Skin of body (tissue), 2 donors: ENCODE results near the gene RANBP17. TPM values are rescaled to one million over a fixed set of nuclear protein-coding genes. Genes with fewer than 3 reads are reported as not detected.
A peak's percentile ranks its signal among the peaks of the same experiment; 100 is the strongest.

Experiments used
- DNase-seq: peaks from one replicate; lab custom pipeline; 2025; lab: John Stamatoyannopoulos, UW
- total RNA-seq: library from RNA; depleted of rRNA; stranded (reverse); fragments of >200 nt; gene quantifications from one replicate; pipeline ENCODE4 v1.2.3, GENCODE V29; 2014

The RANBP17 gene
- total RNA-seq, 1 donor from 2014 or later: 28.8 TPM

GRCh38 chr5:171242521-171242920 is 380.7 kb downstream of the RANBP17 start:
- DNase-seq: no peak

- peak; percentile 21 for DNase-seq
Observed at GRCh38 chr5:171246231-171246630, 384.4 kb downstream of the RANBP17 start.

DNA sequence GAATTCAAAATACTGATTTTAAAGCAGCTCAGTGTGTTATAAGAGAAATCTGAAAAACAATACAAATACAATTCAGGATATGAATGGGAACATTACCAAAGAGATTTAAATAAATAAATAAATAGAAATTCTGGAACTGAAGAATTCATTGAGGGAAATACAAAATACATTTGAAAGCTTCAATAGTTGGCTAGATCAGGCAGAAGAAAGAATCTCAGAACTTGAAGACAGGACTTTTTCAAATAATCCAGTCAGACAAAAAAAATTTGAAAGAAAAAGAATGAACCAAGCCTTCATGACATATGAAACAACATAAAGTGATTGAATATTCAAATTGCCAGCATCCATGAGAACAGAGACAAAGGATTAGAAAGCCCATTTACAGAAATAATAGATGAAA is 387.6 kb downstream of the RANBP17 start:
- DNase-seq: no peak

DNA sequence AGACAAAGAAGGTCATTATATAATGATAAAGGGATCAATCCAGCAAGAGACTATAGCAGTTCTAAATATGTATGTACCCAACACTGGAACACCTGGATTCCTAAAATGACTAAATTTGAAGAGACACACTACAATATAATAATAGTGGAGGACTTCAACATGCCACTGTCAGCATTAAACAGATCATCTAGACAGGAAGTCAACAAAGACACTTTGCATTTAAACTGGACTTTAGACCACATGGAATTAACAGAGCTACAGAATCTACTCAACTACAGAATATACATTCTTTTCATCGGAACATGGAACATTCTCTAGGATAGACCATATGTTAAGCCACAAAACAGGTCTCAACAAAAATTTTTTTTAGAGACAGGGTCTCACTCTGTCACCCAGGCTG is 388.9 kb downstream of the RANBP17 start:
- DNase-seq: no peak

DNA sequence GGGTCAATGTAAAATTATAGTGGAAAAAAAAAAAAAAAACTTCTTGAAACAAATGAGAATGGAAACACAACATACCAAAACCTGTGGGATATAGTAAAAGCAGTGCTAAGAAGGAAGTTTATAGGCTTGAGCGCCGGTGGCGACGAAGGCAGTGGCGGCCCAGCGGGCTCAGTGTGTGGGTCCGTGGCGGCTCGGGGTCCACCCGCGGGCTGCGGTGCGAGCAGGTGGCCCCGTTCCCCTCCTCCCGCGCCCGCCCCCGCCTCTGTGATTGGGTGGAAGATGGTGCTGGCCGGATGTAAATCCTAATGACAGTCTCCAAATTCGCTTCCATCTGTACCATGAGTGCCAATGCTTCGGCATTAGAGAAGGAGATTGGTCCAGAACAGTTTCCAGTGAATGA is 389.7 kb downstream of the RANBP17 start:
- no peak for DNase-seq

GRCh38 chr5:171252674-171253073 is 390.9 kb downstream of the RANBP17 start:
- DNase-seq: no peak

GRCh38 chr5:171258737-171259415 is 397.1 kb downstream of the RANBP17 start:
- no peak for DNase-seq

DNA sequence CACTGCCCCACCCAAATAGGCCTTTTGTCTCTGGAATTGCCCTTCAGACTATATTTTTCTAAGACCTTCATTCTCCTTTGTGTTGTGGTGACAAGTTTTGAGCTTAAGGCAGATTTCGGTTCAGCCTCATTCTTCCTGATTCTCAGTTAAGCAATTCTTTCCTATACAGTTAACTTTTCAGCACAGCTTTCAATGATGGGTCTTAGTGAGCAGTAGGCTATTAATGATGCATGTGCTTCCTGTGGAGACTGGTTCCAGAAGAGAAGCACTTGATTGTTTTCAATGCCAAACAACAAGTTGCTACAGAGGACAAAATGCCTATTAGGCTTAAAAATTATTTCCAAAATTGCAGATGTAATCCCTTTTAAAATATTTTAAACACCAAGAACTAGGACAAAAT is 399.5 kb downstream of the RANBP17 start:
- no peak for DNase-seq

- no peak for DNase-seq
Observed at GRCh38 chr5:171261904-171262303, 400.1 kb downstream of the RANBP17 start.

- DNase-seq: no peak
Observed at GRCh38 chr5:171263181-171263580, 401.4 kb downstream of the RANBP17 start.

GRCh38 chr5:171264843-171265242 is 403.0 kb downstream of the RANBP17 start:
- DNase-seq: no peak

- DNase-seq: no peak
Observed at GRCh38 chr5:171268700-171269620, 407.1 kb downstream of the RANBP17 start.

GRCh38 chr5:171269717-171270116 is 407.9 kb downstream of the RANBP17 start:
- DNase-seq: no peak

GRCh38 chr5:171270136-171270535 is 408.3 kb downstream of the RANBP17 start:
- DNase-seq: no peak

- DNase-seq: no peak
Observed at GRCh38 chr5:171271798-171272197, 410.0 kb downstream of the RANBP17 start.

GRCh38 chr5:171272996-171273970 is 411.5 kb downstream of the RANBP17 start:
- no peak for DNase-seq

GRCh38 chr5:171275841-171276544 is 414.2 kb downstream of the RANBP17 start:
- DNase-seq: no peak

GRCh38 chr5:171283753-171284152 is 421.9 kb downstream of the RANBP17 start:
- DNase-seq: no peak

DNA sequence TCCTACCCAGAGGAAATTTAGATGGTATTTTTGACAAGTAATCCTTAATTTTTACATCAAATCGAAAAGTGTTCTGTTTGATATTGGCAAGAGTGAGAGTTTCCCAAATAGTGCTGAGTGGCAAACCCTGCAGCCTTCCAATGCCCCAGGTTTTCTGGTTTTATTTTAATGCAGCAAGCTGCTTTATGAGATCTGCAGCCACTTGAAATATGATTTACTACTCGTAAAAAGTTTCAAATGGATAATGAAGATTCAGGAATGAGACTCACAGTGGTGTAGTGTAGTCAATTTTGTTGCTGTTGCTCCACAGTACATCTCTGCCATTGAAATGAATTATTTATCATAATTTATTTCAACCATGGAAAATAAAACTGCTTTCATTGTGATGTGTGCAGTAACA is 423.6 kb downstream of the RANBP17 start:
- DNase-seq: no peak

- DNase-seq: no peak
Observed at GRCh38 chr5:171288066-171288465, 426.2 kb downstream of the RANBP17 start.

GRCh38 chr5:171291371-171291770 is 429.6 kb downstream of the RANBP17 start:
- DNase-seq: no peak
